OCI-LY7 (cell line): ENCODE measurements around the gene SLC4A9.

Experiments used
- EZH2phosphoT487 ChIP-seq: fragments of 200-600 bp; sonication (generic); IDR thresholded peaks from 2 replicates; pipeline ENCODE4 v1.6.1; 2018; ENCODE audit warnings: low read depth, borderline replicate concordance, mild to moderate bottlenecking, mixed run types, antibody characterized with exemption, low read length, moderate library complexity, mixed read lengths
- TF ChIP-seq, protein P1 (sequence below): fragments of 200-600 bp; sonication (generic); conservative IDR thresholded peaks from 2 replicates; pipeline ENCODE4 v1.5.1; 2014; ENCODE audit warnings: mild to moderate bottlenecking, antibody characterized with exemption, low read length, moderate library complexity, mixed read lengths

DNA sequence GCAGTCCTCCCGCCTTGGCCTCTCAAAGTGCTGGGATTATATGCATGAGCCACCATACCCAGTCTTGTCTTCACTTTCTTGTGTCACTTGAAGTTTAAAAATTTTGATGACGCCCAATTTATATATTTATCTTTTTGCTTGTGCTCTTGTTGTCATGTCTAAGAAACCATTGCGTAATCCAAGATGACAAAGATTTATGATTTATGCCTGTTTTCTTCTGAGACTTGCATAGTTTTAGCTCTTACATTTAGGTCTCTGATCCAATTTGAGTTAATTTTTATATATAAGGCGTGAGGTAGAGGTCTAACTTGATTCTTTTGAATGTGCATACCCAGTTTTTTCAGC, 60.2 kb downstream of the SLC4A9 start:
- TF ChIP-seq, protein P1, sequence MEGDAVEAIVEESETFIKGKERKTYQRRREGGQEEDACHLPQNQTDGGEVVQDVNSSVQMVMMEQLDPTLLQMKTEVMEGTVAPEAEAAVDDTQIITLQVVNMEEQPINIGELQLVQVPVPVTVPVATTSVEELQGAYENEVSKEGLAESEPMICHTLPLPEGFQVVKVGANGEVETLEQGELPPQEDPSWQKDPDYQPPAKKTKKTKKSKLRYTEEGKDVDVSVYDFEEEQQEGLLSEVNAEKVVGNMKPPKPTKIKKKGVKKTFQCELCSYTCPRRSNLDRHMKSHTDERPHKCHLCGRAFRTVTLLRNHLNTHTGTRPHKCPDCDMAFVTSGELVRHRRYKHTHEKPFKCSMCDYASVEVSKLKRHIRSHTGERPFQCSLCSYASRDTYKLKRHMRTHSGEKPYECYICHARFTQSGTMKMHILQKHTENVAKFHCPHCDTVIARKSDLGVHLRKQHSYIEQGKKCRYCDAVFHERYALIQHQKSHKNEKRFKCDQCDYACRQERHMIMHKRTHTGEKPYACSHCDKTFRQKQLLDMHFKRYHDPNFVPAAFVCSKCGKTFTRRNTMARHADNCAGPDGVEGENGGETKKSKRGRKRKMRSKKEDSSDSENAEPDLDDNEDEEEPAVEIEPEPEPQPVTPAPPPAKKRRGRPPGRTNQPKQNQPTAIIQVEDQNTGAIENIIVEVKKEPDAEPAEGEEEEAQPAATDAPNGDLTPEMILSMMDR = no peak
- TF ChIP-seq EZH2phosphoT487 = no peak
